Measurements from ENCODE around the gene ZNF804B. TPM values are rescaled to one million over a fixed set of nuclear protein-coding genes. Genes with fewer than 3 reads are reported as not detected.

The ZNF804B gene
- total and polyA plus RNA-seq, 9 of the 15 experiments (the other 6 are each of a cell fraction or from before 2014, with no cell fraction given): 0.04 to 0.22 (median 0.09) TPM; not detected in 6

- no peak for FAIRE-seq
- in situ Hi-C loops (cut with MboI): no loop called here
- POLR2A ChIA-PET: interaction anchor here (0.8 kb wide), 1 partner anchor 13 kb away, joined by 3 read pairs; no protein-coding TSS in a partner anchor
Measured at GRCh38 chr7:88775838-88776237, 16.3 kb downstream of the ZNF804B start.

GRCh38 chr7:88787777-88788176, 28.3 kb downstream of the ZNF804B start:
- H3K9me1 ChIP-seq (ENCODE audit: control insufficient read depth, insufficient read depth, low read length): no peaks in the 10 kb centered on the region
- no TSS peak for BruUV-seq (replicated peaks)
- no peaks in the 10 kb centered on the region for H3K79me2 ChIP-seq (ENCODE audit: control insufficient read depth, insufficient read depth, low read length)
- H3K4me2 ChIP-seq (ENCODE audit: insufficient read depth, low read length): no peak overlapping the region
- in situ Hi-C loops (cut with MboI): no loop called here
- H3K27me3 ChIP-seq (ENCODE audit: control insufficient read depth in 2 of 2, insufficient read depth in 2 of 2, low read length in 2 of 2): no peaks in the 10 kb centered on the region
- H3K9me3 ChIP-seq (replicated peaks; ENCODE audit: control insufficient read depth, insufficient read depth, low read depth, low read length): no peaks in the 10 kb centered on the region
- no peak for TF ChIP-seq ZBTB7A (IDR thresholded peaks at IDR 0.05; ENCODE audit: borderline replicate concordance, control insufficient read depth, low read depth, low read length)
- no peak for TF ChIP-seq TARDBP (IDR thresholded peaks at IDR 0.05)
- no peak for TF ChIP-seq ZBTB34 (CRISPR knock-in tag; IDR thresholded peaks at IDR 0.05)
- TF ChIP-seq PKNOX1 (IDR thresholded peaks at IDR 0.05): peak; percentile 52
- intact Hi-C loops (cut with micrococcal nuclease): no loop called here
- H3K9ac ChIP-seq (ENCODE audit: insufficient read depth in 1 of 2, low read depth in 2 of 2, low read length in 2 of 2): no peak overlapping the region
- H4K20me1 ChIP-seq (replicated peaks; ENCODE audit: control insufficient read depth, insufficient read depth, low read length): no peaks in the 10 kb centered on the region
- H3K36me3 ChIP-seq (ENCODE audit: control insufficient read depth, insufficient read depth, low read length): no peaks in the 10 kb centered on the region
- FAIRE-seq (no peak), ATAC-seq (no peak), DNase-seq (ENCODE audit: extremely low read depth in 1 of 4, low spot score in 3 of 4) (no peak)
- 4% methylated on average over 2 of the region's 2 CpGs for WGBS (ENCODE audit: insufficient coverage, low coverage, missing lambda C conversion rate)
- CTCF ChIA-PET (ENCODE audit: low intra/inter-chr PET ratio): no interaction called here
- no peak overlapping the region for H2AFZ ChIP-seq (ENCODE audit: low read depth, low read length)
- no peak overlapping the region for H3K4me3 ChIP-seq
- H3K27ac ChIP-seq (ENCODE audit: extremely low read depth, low read depth, low read length): no peak overlapping the region
- no peaks in the 10 kb centered on the region for H3K4me1 ChIP-seq (replicated peaks in 1 of 2; ENCODE audit: control insufficient read depth in 2 of 2, insufficient read depth in 2 of 2, low read length in 2 of 2)
- POLR2A ChIA-PET: no interaction called here

More at GRCh38 chr7:88775838-88776237, 16.3 kb downstream of the ZNF804B start:
- DNase-seq (ENCODE audit: extremely low read depth in 1 of 4, low spot score in 3 of 4): no peak
- no peaks in the 10 kb centered on the region for H3K27me3 ChIP-seq (ENCODE audit: control insufficient read depth in 2 of 2, insufficient read depth in 2 of 2, low read length in 2 of 2)
- no peak overlapping the region for H3K9ac ChIP-seq (ENCODE audit: insufficient read depth in 1 of 2, low read depth in 2 of 2, low read length in 2 of 2)
- no peaks in the 10 kb centered on the region for H3K79me2 ChIP-seq (ENCODE audit: control insufficient read depth, insufficient read depth, low read length)
- H3K36me3 ChIP-seq (ENCODE audit: control insufficient read depth, insufficient read depth, low read length): no peaks in the 10 kb centered on the region
- no peaks in the 10 kb centered on the region for H4K20me1 ChIP-seq (replicated peaks; ENCODE audit: control insufficient read depth, insufficient read depth, low read length)
- TF ChIP-seq HMGN3 (IDR thresholded peaks at IDR 0.05; ENCODE audit: borderline replicate concordance, extremely low read depth, insufficient read length, low read depth, low read length): no peak
- no peak overlapping the region for H3K27ac ChIP-seq (ENCODE audit: extremely low read depth, low read depth, low read length)
- no peaks in the 10 kb centered on the region for H3K4me1 ChIP-seq (replicated peaks in 1 of 2; ENCODE audit: control insufficient read depth in 2 of 2, insufficient read depth in 2 of 2, low read length in 2 of 2)
- CTCF ChIA-PET (ENCODE audit: low intra/inter-chr PET ratio): no interaction called here
- intact Hi-C loops (cut with micrococcal nuclease): no loop called here
- no peak overlapping the region for H2AFZ ChIP-seq (ENCODE audit: low read depth, low read length)
- H3K4me2 ChIP-seq (ENCODE audit: insufficient read depth, low read length): no peak overlapping the region
- no peak for ATAC-seq
- H3K4me3 ChIP-seq: no peak overlapping the region
- no peaks in the 10 kb centered on the region for H3K9me1 ChIP-seq (ENCODE audit: control insufficient read depth, insufficient read depth, low read length)
- H3K9me3 ChIP-seq (replicated peaks; ENCODE audit: control insufficient read depth, insufficient read depth, low read depth, low read length): no peaks in the 10 kb centered on the region
- no TSS peak for BruUV-seq (replicated peaks)

All from K562 (cell line).